Duodenal mucosa (tissue), 2 donors: ENCODE measurements around the gene TMPO.
"Not testable (repeated sequence)": the region's sequence is repeated elsewhere in the genome, so short reads cannot be mapped to it uniquely, and the experiment has no call there.

Experiments
- H3K27ac ChIP-seq: one replicate; pipeline ENCODE4 v1.7.0; 2013; ENCODE audit warnings: low read depth, low read length
- H3K27me3 ChIP-seq, 2 donors: one replicate each; pipeline ENCODE4 v1.7.0; 2013; ENCODE audit warnings: low read length in 2 of 2, control low read depth in 1 of 2; ENCODE audit not compliant: insufficient read depth in 2 of 2, control insufficient read depth in 1 of 2
- H3K36me3 ChIP-seq, 2 donors: one replicate each; pipeline ENCODE4 v1.7.0; 2013; ENCODE audit warnings: low read length in 2 of 2, control low read depth in 1 of 2; ENCODE audit not compliant: insufficient read depth in 2 of 2, control insufficient read depth in 1 of 2
- H3K4me1 ChIP-seq, 2 donors: one replicate each; pipeline ENCODE4 v1.7.0; 2013; ENCODE audit warnings: low read length in 2 of 2, control low read depth in 1 of 2; ENCODE audit not compliant: insufficient read depth in 2 of 2, control insufficient read depth in 1 of 2
- H3K4me3 ChIP-seq, 2 donors: one replicate each; pipeline ENCODE4 v1.7.0; 2013; ENCODE audit warnings: low read length in 2 of 2, low read depth in 1 of 2
- H3K9ac ChIP-seq, 2 donors: one replicate each; pipeline ENCODE4 v1.7.0; 2013; ENCODE audit warnings: low read length in 2 of 2, low read depth in 1 of 2
- H3K9me3 ChIP-seq, 2 donors: one replicate each; pipeline ENCODE4 v1.7.0; 2013; ENCODE audit warnings: low read length in 2 of 2, control low read depth in 1 of 2; ENCODE audit not compliant: control insufficient read depth in 1 of 2

The TMPO gene

DNA sequence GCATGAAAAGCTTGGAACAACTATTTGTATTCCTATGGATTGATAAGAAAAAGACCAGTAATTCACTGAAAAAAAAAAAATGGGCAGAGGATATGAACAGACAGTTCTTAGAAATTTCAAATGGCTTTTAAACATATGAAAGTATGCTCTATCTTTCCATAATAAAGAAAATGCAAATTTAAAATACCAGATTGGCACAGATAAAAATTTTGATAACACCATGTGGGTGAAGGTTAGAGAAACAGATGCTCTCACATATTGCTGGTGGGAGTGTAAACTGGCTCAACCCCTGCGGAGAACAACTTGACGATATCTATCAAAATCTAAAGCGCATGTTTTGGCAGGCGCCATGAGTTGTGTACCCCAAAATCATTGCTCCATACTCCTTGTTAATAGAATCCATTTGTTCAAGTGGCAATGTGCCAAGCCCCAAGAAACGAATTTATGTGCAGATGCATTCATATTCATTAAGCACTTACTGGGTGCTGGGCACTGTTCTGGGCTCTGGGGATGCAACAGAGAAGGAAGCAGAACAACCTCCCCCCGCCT is 29.5 kb upstream of the TMPO start:
- H3K27ac ChIP-seq: no peak overlapping the region
- no peak overlapping the region for H3K4me3 ChIP-seq
- H3K27me3 ChIP-seq: no peaks in the 10 kb centered on the region
- no peak overlapping the region for H3K9ac ChIP-seq
- H3K4me1 ChIP-seq: peaks cover 6 to 7% of the 10 kb centered on the region in 2 donors
- no peaks in the 10 kb centered on the region for H3K9me3 ChIP-seq
- H3K36me3 ChIP-seq: no peaks in the 10 kb centered on the region

DNA sequence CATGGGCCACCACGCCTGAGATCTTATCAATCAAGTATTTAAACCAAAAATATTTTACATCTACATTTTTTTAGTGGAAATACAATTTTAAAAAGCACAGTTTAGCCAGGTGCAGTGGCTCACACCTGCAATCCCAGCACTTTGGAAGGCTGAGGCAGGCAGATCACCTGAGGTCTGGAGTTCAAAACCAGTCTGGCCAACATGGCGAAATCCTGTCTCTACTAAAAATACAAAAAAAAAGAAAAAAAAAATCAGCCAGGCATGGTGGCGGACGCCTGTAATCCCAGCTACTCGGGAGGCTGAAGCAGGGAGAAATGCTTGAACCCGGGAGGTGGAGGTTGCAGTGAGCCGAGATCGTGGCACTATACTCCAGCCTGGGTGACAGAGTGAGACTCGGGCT is 27.0 kb upstream of the TMPO start:
- H3K27ac ChIP-seq, H3K9me3 ChIP-seq, H3K27me3 ChIP-seq: not testable (repeated sequence)

DNA sequence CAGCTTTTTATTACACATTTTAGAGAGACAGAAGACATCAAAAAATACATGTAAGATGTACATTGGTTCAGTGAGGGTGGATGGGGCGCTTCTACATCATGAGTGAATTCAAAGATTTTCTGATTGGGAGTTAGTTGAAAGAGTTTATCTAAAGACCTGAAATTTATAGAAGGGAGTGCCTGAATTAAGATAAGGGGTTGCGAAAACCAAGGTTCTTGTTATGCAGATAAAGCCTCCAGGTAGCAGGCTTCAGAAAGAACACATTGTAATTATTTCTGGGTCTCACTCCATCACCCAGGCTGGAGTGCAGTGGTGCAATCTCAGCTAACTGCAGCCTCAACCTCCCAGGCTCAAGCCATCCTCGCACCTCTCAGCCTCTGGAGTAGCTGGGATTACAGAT is 26.2 kb upstream of the TMPO start:
- H3K9ac ChIP-seq: no peak overlapping the region
- no peaks in the 10 kb centered on the region for H3K9me3 ChIP-seq
- H3K4me3 ChIP-seq: no peak overlapping the region
- no peaks in the 10 kb centered on the region for H3K36me3 ChIP-seq
- no peak overlapping the region for H3K27ac ChIP-seq
- peaks cover 14 to 26% of the 10 kb centered on the region in 2 donors for H3K4me1 ChIP-seq
- no peaks in the 10 kb centered on the region for H3K27me3 ChIP-seq

More for the DNA sequence above, 27.0 kb upstream of the TMPO start:
- H3K4me3 ChIP-seq, H3K9ac ChIP-seq, H3K36me3 ChIP-seq: not testable (repeated sequence)
- peaks cover 7 to 20% of the 10 kb centered on the region in 2 donors for H3K4me1 ChIP-seq

DNA sequence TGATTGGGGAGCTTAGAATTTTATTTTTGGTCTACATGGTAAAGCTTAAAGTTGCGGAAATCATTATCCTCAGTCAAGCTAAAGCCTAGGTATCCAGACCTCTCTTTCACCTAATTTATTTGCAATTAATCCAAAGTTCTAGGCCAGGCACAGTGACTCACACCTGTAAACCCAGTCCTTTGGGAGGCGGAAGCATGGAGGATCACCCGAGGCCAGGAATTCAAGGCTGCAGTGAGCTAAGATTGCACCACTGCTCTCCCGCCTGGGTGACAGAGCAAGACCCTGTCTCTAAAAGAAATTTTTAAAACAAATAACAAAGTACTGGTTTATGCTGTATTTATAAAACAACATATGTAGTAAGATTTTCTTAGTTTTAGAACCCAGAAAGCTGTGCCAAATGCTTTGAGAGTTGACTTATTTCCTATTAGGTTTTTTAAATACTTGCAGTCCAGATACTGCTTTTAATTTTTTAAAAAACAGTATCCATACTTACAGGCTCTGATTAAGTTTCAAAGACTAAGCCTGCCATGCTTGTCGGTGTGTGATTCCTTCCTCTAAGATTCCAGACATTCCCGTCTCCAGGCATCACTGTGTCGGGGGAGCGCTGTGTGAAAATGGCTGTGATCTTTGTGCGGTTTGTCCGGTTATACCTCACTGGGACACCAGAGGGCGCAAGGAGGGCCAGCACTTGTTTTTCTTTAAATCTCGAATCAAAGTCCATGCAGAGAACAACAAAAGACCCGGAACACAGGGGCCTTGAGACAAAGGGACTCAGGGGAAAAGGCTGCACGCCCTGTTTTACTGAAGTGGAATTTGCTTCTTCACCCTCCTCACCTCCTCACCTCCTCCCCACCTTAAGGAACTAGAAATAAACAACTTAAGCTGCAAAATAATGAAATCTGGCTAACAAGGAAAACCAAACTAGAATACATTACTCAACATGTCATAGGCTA is 24.6 kb upstream of the TMPO start:
- peaks cover 14 to 26% of the 10 kb centered on the region in 2 donors for H3K4me1 ChIP-seq
- peak overlapping the region; percentile 51 for H3K27ac ChIP-seq
- H3K36me3 ChIP-seq: no peaks in the 10 kb centered on the region
- H3K27me3 ChIP-seq: no peaks in the 10 kb centered on the region
- H3K9ac ChIP-seq: peak overlapping the region in 1 of 2 donors; percentile 8
- no peaks in the 10 kb centered on the region for H3K9me3 ChIP-seq
- peak overlapping the region; percentile 23 to 26 for H3K4me3 ChIP-seq

DNA sequence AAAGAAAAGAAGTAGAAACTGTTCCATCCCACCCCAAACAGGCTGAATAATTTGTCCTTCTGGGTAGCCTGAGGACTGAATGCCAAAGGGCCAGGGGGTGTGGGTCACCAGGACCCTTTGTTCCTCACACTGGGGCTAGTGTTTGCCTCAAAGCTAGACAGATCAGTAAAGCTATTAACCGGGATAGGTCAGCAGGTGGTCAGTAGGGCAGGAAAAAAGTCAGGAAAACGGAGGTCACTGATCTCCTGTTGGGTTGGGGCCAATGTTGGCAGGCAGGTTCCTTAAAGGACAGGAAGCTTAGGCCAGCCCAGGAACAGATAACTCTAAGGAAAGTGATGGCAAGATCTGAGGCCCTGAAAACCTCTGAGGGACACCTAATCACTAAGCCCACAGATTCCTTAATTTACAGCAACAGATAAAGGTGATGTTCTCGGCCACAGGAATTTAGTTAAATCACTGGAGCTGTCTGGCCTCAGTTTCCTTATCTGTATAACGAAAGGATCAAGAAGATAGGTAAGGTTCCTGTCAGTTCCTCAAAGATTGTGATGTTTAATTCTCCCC is 22.7 kb upstream of the TMPO start:
- Histone ChIP-seq H3K4me1 (peaks cover 14 to 22% of the 10 kb centered on the region in 2 donors), H3K9ac (no peak overlapping the region), H3K36me3 (no peaks in the 10 kb centered on the region), H3K27ac (no peak overlapping the region), H3K27me3 (no peaks in the 10 kb centered on the region), H3K9me3 (no peaks in the 10 kb centered on the region), H3K4me3 (no peak overlapping the region)

DNA sequence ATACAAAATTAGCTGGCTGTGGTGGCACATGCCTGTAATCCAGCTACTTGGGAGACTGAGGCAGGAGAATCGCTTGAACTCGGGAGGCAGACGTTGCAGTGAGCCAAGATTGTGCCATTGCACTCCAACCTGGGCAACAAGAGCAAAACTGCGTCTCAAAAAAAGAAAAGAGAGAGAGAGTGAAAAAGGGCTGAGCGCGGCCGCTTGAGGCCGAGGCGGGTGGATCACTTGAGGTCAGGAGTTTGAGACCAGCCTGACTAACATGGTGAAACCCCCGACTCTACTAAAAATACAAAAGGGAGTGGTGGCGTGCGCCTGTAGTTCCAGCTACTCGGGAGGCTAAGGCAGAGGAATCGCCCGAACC is 14.1 kb upstream of the TMPO start:
- not testable (repeated sequence) for H3K27me3 ChIP-seq, H3K27ac ChIP-seq
- H3K9ac ChIP-seq: peak overlapping the region in 1 of 2 donors; percentile 4

DNA sequence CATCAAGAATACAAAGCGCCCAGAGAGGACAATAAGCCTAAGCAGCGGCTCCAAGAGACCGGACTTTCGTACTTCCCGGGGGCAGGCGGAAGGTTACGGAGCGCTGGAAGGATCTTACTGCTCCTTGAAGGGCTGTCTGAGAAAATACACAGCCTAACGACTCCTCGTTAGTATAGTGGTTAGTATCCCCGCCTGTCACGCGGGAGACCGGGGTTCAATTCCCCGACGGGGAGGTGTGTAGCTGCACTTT is 12.1 kb upstream of the TMPO start:
- Histone ChIP-seq H3K9me3 (peaks cover 0 to 2% of the 10 kb centered on the region in 2 donors), H3K9ac (peak overlapping the region; percentile 59 to 68), H3K36me3 (no peaks in the 10 kb centered on the region), H3K27ac (peak overlapping the region; percentile 89), H3K27me3 (no peaks in the 10 kb centered on the region), H3K4me1 (peaks cover 8 to 15% of the 10 kb centered on the region in 2 donors), H3K4me3 (peak overlapping the region; percentile 66 to 73)

More for the DNA sequence above, 14.1 kb upstream of the TMPO start:
- Histone ChIP-seq H3K4me3 (peak overlapping the region in 1 of 2 donors; percentile 41), H3K4me1 (peaks cover 8 to 15% of the 10 kb centered on the region in 2 donors)
- H3K9me3 ChIP-seq, H3K36me3 ChIP-seq: not testable (repeated sequence)

DNA sequence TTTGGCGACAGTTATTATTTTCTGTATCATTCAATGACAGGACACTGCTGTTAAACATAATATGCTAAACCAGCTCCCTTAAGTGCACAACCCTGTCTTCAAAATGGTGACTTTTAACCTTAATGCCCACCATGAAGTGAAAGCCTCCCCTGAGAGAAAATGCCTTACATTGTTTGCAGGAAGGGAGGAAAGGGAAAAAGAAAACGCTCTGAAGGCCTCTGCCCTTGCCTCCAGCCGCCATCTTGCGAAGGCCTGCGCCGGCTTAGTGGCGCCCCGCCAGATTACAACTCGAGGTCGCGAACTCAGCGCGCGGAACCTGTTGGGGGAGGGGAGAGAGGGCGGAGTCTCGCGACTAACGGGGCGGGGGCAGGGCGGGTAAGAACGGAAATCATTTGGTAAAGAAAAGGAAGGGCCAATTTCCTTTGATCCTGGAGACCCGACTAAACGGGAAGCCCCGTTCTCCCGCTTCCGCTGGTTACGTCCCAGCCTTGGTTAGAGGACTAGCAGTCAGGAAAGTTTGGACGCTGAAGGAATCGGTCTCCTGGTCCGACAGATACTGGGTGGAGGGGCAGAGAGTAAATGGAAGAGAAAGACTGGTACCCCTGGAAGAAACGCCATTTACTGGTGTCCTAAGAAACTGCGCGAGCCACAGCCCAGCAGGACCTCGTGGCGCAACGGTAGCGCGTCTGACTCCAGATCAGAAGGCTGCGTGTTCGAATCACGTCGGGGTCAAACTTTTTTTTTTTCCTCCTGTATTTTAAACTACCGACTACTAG is 11.6 kb upstream of the TMPO start:
- H3K9ac ChIP-seq: peak overlapping the region; percentile 59 to 68
- peak overlapping the region; percentile 66 to 73 for H3K4me3 ChIP-seq
- peak overlapping the region; percentile 89 for H3K27ac ChIP-seq
- peaks cover 8 to 15% of the 10 kb centered on the region in 2 donors for H3K4me1 ChIP-seq
- no peaks in the 10 kb centered on the region for H3K36me3 ChIP-seq
- peaks cover 0 to 2% of the 10 kb centered on the region in 2 donors for H3K9me3 ChIP-seq
- H3K27me3 ChIP-seq: no peaks in the 10 kb centered on the region

DNA sequence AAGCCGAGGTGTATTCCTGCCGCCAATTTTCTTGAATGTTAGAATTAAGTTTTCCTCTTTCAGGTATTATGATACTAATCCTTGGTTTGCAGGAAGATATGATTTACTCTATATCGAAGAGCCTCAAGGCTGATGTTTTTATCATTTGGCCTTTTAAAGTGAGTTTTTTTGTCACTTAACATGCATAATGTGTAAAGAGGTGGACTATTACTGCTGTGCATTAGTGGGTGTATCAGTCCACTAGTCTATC is 11.1 kb upstream of the TMPO start:
- peak overlapping the region; percentile 66 to 73 for H3K4me3 ChIP-seq
- H3K4me1 ChIP-seq: peaks cover 8 to 15% of the 10 kb centered on the region in 2 donors
- no peaks in the 10 kb centered on the region for H3K27me3 ChIP-seq
- H3K9ac ChIP-seq: peak overlapping the region in 1 of 2 donors; percentile 59
- peaks cover 0 to 2% of the 10 kb centered on the region in 2 donors for H3K9me3 ChIP-seq
- H3K27ac ChIP-seq: no peak overlapping the region
- no peaks in the 10 kb centered on the region for H3K36me3 ChIP-seq

DNA sequence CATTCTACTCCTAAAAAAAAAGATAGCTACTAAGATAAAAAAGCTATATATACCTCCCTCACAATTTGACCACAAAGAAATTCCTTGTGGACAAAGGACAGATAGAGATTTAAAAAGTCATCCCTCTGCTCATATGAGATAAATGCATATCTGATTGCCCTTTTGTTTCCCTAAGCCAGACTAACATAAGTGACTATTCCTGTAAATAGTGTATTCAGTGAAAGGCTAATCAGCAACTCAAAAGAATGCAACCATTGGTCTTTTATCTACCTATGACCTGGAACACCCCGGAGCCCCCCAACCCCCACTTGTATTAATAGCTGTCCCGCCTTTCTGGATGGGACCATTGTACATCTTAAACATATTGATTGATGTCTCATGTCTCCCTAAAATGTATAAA is 6.3 kb upstream of the TMPO start:
- Histone ChIP-seq H3K27me3 (no peaks in the 10 kb centered on the region), H3K4me3 (no peak overlapping the region), H3K9ac (no peak overlapping the region), H3K27ac (no peak overlapping the region), H3K36me3 (no peaks in the 10 kb centered on the region), H3K9me3 (no peaks in the 10 kb centered on the region), H3K4me1 (peaks cover 10 to 16% of the 10 kb centered on the region in 2 donors)
